ENCODE measurements around the gene UBA6.

Gene UBA6

GRCh38 chr4:67575232-67576058, 125.5 kb downstream of the UBA6 start:
- no peak for DNase-seq

GRCh38 chr4:67573193-67573592, 127.8 kb downstream of the UBA6 start:
- no peak for DNase-seq

- DNase-seq, result no peak
Observed at GRCh38 chr4:67571975-67572374, 129.0 kb downstream of the UBA6 start.

GRCh38 chr4:67570537-67570936, 130.4 kb downstream of the UBA6 start:
- no peak for DNase-seq

GRCh38 chr4:67568820-67569219, 132.1 kb downstream of the UBA6 start:
- DNase-seq, result no peak

- DNase-seq, result no peak
Observed at GRCh38 chr4:67566335-67566734, 134.6 kb downstream of the UBA6 start.

GRCh38 chr4:67565284-67565683, 135.7 kb downstream of the UBA6 start:
- no peak for DNase-seq
